OCI-LY7 (cell line): Measurements from ENCODE around the gene TIMP4.

Experiments used
- CTCF ChIP-seq: fragments of 200-600 bp; sonication (generic); conservative IDR thresholded peaks from 2 replicates; pipeline ENCODE4 v1.5.1; 2014; ENCODE audit warnings: mild to moderate bottlenecking, antibody characterized with exemption, low read length, moderate library complexity, mixed read lengths
- EZH2phosphoT487 ChIP-seq: fragments of 200-600 bp; sonication (generic); IDR thresholded peaks from 2 replicates; pipeline ENCODE4 v1.6.1; 2018; ENCODE audit warnings: low read depth, borderline replicate concordance, mild to moderate bottlenecking, mixed run types, antibody characterized with exemption, low read length, moderate library complexity, mixed read lengths

- TF ChIP-seq CTCF (peak; percentile 37), EZH2phosphoT487 (no peak)
Measured at GRCh38 chr3:12139111-12139511, 19.6 kb downstream of the TIMP4 start.
